ENCODE measurements around the gene ITK.

DNA sequence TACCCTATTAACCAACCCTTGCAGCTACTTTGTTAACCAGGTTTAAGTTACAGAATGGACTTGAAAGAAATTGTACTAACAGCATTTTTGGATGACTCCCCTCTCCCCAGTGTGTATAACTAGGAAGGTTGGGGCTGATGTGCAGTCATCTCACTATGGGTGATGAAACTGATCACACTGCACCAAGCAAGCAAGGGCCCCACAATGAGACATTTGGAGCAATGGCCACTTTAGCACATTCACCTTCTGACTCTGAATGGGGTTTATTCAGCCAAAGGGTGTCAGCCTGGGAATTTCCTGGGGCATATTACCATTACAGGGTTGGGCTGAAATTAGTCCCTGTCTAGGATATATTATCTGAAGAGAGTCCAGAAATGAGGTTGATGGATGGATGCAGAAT, 66.6 kb downstream of the ITK start:
- TF ChIP-seq, protein P1, sequence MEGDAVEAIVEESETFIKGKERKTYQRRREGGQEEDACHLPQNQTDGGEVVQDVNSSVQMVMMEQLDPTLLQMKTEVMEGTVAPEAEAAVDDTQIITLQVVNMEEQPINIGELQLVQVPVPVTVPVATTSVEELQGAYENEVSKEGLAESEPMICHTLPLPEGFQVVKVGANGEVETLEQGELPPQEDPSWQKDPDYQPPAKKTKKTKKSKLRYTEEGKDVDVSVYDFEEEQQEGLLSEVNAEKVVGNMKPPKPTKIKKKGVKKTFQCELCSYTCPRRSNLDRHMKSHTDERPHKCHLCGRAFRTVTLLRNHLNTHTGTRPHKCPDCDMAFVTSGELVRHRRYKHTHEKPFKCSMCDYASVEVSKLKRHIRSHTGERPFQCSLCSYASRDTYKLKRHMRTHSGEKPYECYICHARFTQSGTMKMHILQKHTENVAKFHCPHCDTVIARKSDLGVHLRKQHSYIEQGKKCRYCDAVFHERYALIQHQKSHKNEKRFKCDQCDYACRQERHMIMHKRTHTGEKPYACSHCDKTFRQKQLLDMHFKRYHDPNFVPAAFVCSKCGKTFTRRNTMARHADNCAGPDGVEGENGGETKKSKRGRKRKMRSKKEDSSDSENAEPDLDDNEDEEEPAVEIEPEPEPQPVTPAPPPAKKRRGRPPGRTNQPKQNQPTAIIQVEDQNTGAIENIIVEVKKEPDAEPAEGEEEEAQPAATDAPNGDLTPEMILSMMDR (IDR thresholded peaks at IDR 0.05) = no peak
- no peak for TF ChIP-seq POLR2A (IDR thresholded peaks at IDR 0.05)
